Bladder microvascular endothelial cell (primary cell): Measurements from ENCODE around the gene NDE1. TPM values are rescaled to one million over a fixed set of nuclear protein-coding genes. Genes with fewer than 3 reads are reported as not detected.

Experiments
- total RNA-seq: library from RNA; depleted of rRNA; stranded (reverse); fragments of >200 nt; gene quantifications from 2 replicates; pipeline ENCODE4 v1.2.3, GENCODE V29; 2014

Gene NDE1, protein sequence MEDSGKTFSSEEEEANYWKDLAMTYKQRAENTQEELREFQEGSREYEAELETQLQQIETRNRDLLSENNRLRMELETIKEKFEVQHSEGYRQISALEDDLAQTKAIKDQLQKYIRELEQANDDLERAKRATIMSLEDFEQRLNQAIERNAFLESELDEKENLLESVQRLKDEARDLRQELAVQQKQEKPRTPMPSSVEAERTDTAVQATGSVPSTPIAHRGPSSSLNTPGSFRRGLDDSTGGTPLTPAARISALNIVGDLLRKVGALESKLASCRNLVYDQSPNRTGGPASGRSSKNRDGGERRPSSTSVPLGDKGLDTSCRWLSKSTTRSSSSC
- total RNA-seq = 33.5 and 41.4 TPM in 2 replicates

DNA sequence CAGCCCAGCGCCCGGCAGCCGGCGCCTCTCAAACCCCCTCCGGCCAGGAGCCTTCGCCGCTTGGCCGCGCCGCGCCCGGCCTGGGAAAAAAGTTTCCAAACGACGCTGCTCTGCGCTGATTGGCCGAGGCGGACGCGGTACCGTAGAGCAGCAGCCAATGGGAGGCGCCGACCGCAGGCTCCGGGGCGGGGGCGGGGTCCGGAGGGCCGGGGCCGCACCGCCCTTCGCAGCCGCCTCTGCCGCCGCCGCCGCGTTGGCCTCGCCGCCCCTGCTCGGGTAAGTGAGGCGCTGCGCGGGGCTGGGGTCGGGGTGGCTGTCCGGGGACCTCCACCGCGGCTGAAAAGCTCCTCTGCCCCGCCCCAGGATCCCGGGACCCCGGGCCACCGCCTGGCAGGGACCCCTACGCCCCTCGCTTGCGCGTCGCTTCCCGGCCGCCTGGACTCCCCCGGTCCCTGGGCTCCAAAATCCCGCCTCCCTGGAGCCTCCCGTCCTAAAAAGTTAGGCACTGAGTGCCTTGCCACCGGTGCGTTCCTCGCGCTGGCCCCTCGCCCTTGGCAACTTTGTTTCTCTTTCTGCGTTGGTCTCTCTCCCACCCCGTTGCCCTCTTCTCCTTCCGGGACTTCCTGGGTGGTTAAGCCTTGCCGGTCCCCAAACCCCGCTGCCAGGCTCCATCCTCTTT is at the start of gene NDE1:
NDE1 (plus strand) TSS at position 227 of the 679 bp plus-strand sequence. CDS start 14,534 bp downstream, outside the sequence.

DNA sequence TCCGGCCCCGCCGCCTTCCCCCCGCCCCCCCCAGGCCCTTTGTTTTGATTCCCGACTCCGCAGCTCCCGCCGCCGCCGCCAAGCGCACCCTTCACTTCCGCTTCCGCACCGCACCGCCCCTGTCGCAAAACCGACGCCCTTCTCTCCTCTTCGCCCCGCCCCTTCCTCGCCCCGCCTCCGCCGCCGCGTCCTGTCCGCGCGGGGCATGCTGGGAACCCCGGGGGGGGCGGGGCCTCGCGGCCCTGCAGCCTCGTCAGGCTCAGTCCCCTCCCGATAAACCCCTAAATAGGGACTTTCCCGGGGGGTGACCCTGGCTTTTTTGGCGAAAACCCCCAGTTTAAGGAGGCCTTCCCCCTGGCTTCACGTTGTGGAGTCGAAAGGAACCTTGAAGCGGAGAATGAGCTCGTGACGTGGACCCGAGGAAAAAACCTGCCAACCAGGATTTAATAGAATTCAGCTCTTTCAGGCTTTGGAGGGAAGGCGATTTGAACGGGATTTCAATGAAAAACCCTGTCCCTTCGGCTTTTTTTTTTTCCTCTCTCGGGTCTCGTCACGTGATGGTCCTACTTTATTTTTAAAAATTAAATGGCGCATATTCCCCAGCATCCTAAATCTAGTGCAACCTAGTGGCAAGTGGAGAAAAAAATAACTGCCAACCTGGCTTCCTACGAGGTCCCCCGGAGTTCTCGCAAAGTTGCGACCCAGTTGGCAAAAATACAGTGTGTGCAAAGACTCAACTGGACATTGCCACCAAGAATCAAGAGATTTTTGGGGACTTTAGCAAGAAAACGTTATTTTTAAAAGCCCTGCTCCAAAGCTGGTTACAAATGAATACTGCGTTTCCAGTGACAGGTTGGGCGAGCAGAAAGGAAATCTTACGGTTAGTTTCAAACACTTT is 6.7 kb upstream of the NDE1 start, which contains the start of gene MARF1:
MARF1 (minus strand) TSS at position 107 of the 898 bp plus-strand sequence. CDS start 3,921 bp downstream, outside the sequence.

Other genes with a start within 250 kb of the NDE1 start
- 9.9 and 20.7 TPM in 2 replicates for gene BMERB1, start 215.7 kb upstream of the NDE1 start, total RNA-seq
- gene MARF1, start 7.1 kb upstream of the NDE1 start, total RNA-seq = 10.4 and 24.0 TPM in 2 replicates
- gene MYH11, start 206.8 kb downstream of the NDE1 start, total RNA-seq = 0.32 TPM in 1 of 2 replicates, not detected in the other
- 17.3 and 19.5 TPM in 2 replicates for gene CEP20, start 238.4 kb downstream of the NDE1 start, total RNA-seq